ENCODE data around the gene TIMM29.

TIMM29 gene

DNA sequence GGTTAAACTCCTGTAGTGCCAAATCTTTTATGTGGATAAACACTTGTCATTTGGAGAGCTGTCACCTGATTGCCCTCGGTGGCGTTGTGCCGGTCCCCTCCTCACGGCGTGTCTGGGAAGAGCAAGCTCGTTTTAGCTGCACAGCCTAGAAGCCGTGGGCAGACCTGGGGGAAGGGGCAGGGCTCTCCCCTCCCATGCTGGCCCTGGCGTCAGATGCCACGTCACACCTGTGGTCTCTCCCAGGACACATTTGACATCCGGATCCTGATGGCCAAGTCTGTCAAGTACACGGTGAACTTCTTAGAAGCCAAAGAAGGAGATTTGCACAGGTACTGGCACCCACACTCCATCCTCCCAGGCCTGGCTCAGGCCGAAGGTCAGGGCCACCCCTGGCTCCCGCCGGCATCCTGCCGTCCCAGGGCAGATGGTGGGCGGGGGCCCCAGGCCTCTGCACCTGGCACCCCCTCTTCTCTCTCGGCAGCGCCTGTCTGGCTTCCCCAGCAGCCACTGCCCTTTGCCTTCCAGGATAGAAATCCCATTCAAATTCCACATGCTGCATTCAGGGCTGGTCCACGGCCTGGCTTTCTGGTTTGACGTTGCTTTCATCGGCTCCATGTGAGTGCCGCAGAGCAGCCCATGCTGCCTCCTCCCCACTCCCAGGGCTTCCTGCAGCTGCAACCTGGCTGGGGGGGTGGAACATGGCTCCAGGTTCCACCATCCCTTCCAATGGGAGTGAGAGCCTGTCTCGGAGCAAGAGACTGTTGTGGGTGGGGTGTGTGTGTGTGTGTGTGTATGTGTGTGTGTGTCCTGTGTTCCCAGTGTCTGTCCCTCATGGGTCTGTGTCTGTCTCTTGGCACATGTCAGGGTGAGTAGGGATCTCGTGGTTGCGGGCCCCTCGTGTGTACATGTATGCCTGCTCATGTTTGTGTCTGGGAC, 9.0 kb upstream of the TIMM29 start:
- Histone ChIP-seq H3K9me2 (replicated peaks; ENCODE audit: control insufficient read depth, low read length) (no peaks in the 10 kb centered on the region), H3K9me3 (ENCODE audit: control insufficient read depth, insufficient read depth, low read length) (no peaks in the 10 kb centered on the region), H3K36me3 (ENCODE audit: control insufficient read depth, low read length) (peaks cover 58% of the 10 kb centered on the region), H3K4me2 (ENCODE audit: low read length) (no peak overlapping the region), H3F3A (ENCODE audit: control insufficient read depth, insufficient read depth) (no peaks in the 10 kb centered on the region; the same call in 1 of the 2 replicates), H3K4me3 (ENCODE audit: low read length) (no peak overlapping the region), H3K4me1 (ENCODE audit: control insufficient read depth, low read length) (no peaks in the 10 kb centered on the region), H3K27ac (ENCODE audit: low read depth, low read length) (no peak overlapping the region), H3K27me3 (ENCODE audit: control insufficient read depth, low read length) (no peaks in the 10 kb centered on the region), H3K79me2 (ENCODE audit: control insufficient read depth, low read length) (no peaks in the 10 kb centered on the region), H4K20me1 (ENCODE audit: control insufficient read depth, insufficient read depth, low read depth, low read length) (no peaks in the 10 kb centered on the region)
- TF ChIP-seq, protein P1, sequence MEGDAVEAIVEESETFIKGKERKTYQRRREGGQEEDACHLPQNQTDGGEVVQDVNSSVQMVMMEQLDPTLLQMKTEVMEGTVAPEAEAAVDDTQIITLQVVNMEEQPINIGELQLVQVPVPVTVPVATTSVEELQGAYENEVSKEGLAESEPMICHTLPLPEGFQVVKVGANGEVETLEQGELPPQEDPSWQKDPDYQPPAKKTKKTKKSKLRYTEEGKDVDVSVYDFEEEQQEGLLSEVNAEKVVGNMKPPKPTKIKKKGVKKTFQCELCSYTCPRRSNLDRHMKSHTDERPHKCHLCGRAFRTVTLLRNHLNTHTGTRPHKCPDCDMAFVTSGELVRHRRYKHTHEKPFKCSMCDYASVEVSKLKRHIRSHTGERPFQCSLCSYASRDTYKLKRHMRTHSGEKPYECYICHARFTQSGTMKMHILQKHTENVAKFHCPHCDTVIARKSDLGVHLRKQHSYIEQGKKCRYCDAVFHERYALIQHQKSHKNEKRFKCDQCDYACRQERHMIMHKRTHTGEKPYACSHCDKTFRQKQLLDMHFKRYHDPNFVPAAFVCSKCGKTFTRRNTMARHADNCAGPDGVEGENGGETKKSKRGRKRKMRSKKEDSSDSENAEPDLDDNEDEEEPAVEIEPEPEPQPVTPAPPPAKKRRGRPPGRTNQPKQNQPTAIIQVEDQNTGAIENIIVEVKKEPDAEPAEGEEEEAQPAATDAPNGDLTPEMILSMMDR (IDR thresholded peaks at IDR 0.05; ENCODE audit: low read depth, low read length, poor library complexity, severe bottlenecking), result no peak
- TF ChIP-seq EZH2phosphoT487 (IDR thresholded peaks at IDR 0.05; ENCODE audit: borderline replicate concordance, low read length), result no peak

DNA sequence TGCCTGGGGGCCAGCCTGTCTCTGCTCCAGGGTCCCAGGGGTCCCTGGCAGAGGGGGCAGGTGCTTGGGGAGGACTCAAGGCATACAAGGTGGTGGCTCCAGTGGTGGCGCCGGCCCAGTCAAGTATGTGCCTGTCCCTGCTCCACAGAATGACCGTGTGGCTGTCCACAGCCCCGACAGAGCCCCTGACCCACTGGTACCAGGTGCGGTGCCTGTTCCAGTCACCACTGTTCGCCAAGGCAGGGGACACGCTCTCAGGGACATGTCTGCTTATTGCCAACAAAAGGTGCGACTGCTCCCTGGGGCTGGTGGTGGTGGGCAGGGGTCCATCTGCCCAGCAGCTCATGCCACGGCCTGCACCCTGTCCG, 8.3 kb upstream of the TIMM29 start:
- Histone ChIP-seq H3K4me2 (ENCODE audit: low read length) (no peak overlapping the region), H3K4me3 (ENCODE audit: low read length) (no peak overlapping the region), H3K79me2 (ENCODE audit: control insufficient read depth, low read length) (no peaks in the 10 kb centered on the region), H3K4me1 (ENCODE audit: control insufficient read depth, low read length) (no peaks in the 10 kb centered on the region), H3K27me3 (ENCODE audit: control insufficient read depth, low read length) (no peaks in the 10 kb centered on the region), H3K27ac (ENCODE audit: low read depth, low read length) (no peak overlapping the region), H3F3A (ENCODE audit: control insufficient read depth, insufficient read depth) (no peaks in the 10 kb centered on the region; the same call in 1 of the 2 replicates), H4K20me1 (ENCODE audit: control insufficient read depth, insufficient read depth, low read depth, low read length) (no peaks in the 10 kb centered on the region), H3K9me3 (ENCODE audit: control insufficient read depth, insufficient read depth, low read length) (no peaks in the 10 kb centered on the region), H3K9me2 (replicated peaks; ENCODE audit: control insufficient read depth, low read length) (no peaks in the 10 kb centered on the region), H3K36me3 (ENCODE audit: control insufficient read depth, low read length) (peaks cover 56% of the 10 kb centered on the region)
- TF ChIP-seq EZH2phosphoT487 (IDR thresholded peaks at IDR 0.05; ENCODE audit: borderline replicate concordance, low read length), result no peak
- TF ChIP-seq, protein P1 (IDR thresholded peaks at IDR 0.05; ENCODE audit: low read depth, low read length, poor library complexity, severe bottlenecking), result no peak

DNA sequence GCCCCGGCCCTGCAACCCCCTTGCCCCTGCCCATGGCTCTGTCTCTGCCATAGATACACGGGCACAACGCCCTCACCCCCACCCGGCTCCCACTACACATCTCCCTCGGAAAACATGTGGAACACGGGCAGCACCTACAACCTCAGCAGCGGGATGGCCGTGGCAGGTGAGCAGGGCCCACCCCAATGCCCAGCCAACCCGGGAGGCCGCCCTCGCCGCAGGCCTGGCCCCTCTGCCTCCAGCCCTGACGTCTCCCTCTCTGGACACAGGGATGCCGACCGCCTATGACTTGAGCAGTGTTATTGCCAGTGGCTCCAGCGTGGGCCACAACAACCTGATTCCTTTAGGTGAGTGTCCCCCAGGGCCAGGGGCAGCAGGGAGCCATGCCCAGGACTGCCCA, 7.8 kb upstream of the TIMM29 start:
- Histone ChIP-seq H3K27me3 (ENCODE audit: control insufficient read depth, low read length) (no peaks in the 10 kb centered on the region), H3K27ac (ENCODE audit: low read depth, low read length) (no peak overlapping the region), H3F3A (ENCODE audit: control insufficient read depth, insufficient read depth) (no peaks in the 10 kb centered on the region; the same call in 1 of the 2 replicates), H3K9me2 (replicated peaks; ENCODE audit: control insufficient read depth, low read length) (no peaks in the 10 kb centered on the region), H3K4me3 (ENCODE audit: low read length) (no peak overlapping the region), H3K4me1 (ENCODE audit: control insufficient read depth, low read length) (no peaks in the 10 kb centered on the region), H4K20me1 (ENCODE audit: control insufficient read depth, insufficient read depth, low read depth, low read length) (no peaks in the 10 kb centered on the region), H3K79me2 (ENCODE audit: control insufficient read depth, low read length) (no peaks in the 10 kb centered on the region), H3K4me2 (ENCODE audit: low read length) (no peak overlapping the region), H3K9me3 (ENCODE audit: control insufficient read depth, insufficient read depth, low read length) (no peaks in the 10 kb centered on the region), H3K36me3 (ENCODE audit: control insufficient read depth, low read length) (peaks cover 53% of the 10 kb centered on the region)
- TF ChIP-seq EZH2phosphoT487 (IDR thresholded peaks at IDR 0.05; ENCODE audit: borderline replicate concordance, low read length), result no peak
- TF ChIP-seq, protein P1 (IDR thresholded peaks at IDR 0.05; ENCODE audit: low read depth, low read length, poor library complexity, severe bottlenecking), result no peak
